K562 (cell line): ENCODE data around the gene C12orf60.

ENCODE experiments used
- HCFC1 ChIP-seq: IDR thresholded peaks from 2 replicates; pipeline ENCODE4 v1.6.1; 2012; ENCODE audit warnings: low read depth, low read length, improper control_type of control experiment
- ZFX ChIP-seq: sonication (generic); formaldehyde crosslinking; IDR thresholded peaks from 2 replicates; pipeline ENCODE4 v1.8.0; 2022; ENCODE audit warnings: mild to moderate bottlenecking, missing genetic modification reagents, moderate library complexity
- TF ChIP-seq, protein P1 (sequence below): sonication (generic); formaldehyde crosslinking; IDR thresholded peaks from 2 replicates; pipeline ENCODE4 v1.8.1; 2022; ENCODE audit warnings: missing genetic modification reagents

DNA sequence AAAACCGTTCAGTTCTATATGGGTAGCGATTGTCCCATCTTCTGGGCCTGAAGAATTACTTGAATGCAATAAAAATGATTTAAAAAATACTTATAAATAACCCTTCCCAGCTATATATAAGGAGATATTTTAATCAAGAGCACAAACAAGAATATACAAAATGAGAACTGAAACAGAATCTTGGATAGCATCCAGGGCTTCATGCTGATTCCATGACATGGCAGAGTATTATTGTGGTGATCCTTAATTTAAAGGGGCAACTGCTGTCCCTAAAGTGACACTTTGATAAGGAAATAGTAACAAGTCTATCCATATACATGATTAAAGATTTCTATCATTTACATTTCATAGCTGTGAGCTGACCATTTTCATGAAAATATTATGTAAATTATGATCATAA is 19.0 kb upstream of the C12orf60 start:
- TF ChIP-seq, protein P1, sequence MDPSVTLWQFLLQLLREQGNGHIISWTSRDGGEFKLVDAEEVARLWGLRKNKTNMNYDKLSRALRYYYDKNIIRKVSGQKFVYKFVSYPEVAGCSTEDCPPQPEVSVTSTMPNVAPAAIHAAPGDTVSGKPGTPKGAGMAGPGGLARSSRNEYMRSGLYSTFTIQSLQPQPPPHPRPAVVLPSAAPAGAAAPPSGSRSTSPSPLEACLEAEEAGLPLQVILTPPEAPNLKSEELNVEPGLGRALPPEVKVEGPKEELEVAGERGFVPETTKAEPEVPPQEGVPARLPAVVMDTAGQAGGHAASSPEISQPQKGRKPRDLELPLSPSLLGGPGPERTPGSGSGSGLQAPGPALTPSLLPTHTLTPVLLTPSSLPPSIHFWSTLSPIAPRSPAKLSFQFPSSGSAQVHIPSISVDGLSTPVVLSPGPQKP (CRISPR knock-in tag): no peak
- TF ChIP-seq HCFC1 (no peak), ZFX (CRISPR knock-in tag) (no peak)
